Measurements from ENCODE around the gene TSHZ1.

Gene TSHZ1

GRCh38 chr18:75208836-75209128, 1.8 kb upstream of the TSHZ1 start:
- no peak for DNase-seq

DNA sequence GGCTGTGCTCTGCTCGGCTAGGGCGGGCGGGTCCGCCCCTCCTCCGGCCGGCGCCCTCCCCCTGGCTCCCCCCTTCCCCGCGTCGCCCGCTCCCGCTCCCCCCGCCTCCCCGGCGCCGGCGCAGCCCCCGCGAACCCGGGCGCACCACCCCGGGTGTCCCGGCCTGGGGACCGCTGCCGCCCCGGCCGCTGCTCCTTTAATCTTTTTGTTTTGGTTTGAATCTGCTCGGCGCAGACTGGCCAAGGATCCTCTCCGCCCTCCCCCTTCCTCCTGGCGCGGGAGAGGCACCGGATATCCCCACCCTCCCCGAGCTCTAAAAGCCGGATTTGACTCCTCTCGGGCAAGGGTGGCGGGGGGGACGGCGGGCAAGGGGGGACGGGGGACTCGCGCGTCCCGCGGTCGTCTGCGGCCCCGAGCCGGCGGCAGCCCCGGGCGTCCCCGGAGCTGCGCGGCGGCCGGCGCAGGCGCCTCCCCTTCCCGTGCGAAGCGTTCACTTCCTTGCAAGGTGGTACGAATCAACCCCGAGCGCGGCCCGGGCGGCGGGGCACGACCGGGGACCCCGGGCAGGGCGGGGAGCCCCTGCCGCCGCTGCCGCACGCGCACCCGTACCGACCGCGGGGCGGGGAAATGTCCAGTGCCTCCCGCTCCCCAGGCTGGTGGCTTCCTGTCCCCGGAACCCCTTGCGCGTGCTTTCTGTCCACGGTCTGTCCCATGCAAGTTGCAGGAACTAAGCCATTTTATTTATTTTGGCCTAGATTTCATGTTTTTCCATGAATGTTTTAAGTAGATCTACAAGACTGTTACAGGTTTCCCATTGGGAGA, 1.3 kb upstream of the TSHZ1 start, which contains the start of gene PTGR3:
TSS of gene PTGR3 (minus strand) at position 11 of the 822 bp plus-strand sequence. CDS start 81 bp downstream, outside the sequence.
- DNase-seq, result peak; percentile 92

DNA sequence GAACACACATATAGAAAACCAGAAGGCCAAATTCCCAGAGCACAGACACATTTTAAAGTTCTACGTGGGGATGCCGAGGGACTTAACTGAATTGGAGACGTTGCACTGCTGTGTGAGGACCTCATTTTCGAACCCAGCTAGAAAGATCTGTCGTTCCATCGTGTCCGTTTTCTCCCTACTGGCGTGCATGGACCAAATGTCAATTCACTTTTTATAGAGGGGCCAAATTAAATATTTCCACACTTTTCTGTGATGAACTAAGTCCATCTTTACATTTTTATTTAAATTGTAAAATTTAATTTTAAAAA, 692 bp upstream of the TSHZ1 start:
- no peak for DNase-seq

DNA sequence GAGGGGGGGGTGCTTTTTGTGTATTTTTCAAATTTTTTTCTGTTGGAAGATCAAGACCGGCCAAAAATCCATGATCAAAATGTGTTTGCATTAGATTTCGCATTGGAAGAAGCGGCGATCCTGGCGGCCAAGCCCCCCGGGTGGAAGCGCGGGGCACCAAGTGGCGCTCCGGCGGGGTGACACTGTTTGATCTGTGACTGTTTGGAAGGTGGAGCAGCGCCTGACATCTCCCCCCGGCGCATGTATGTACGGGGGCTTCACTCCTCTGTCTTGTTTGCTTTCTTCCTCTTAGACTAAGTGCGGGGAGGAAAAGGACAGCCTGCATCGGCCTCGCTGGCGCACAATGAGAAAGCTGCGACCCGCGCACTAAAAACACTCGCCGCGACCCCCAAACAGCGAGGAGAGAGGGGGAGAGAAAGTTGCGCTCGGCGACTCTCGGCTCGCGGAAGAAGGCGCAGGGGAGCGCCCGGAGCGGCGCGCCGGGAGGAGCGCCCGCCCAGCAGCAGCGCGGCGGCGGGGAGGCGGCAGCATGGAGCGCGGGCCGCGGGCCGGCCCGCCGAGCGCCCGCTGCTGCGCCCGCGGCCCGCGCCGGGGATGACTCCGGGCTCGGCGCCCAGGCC, 515 bp downstream of the TSHZ1 start:
- no peak for DNase-seq

- DNase-seq, result no peak
Measured at GRCh38 chr18:75211626-75211952, 992 bp downstream of the TSHZ1 start.

GRCh38 chr18:75211953-75212750, 1.6 kb downstream of the TSHZ1 start:
- DNase-seq, result peak; percentile 41

DNA sequence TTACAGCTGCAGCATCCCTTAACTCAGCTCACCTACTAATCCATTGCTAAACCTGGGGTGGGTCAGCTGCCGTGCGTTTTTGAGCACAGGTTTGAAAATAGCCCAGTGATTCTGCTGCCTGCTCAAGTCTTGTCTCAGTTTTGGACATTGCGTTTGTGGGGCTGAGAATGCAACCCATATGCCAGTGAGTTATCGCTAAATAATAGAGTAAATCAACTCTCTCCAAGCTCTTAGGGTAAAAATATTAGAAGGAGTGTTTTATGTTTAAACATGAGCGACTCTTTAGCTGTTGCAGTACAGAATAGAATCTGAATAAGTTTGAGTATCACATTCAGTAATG, 2.1 kb downstream of the TSHZ1 start:
- DNase-seq, result no peak

DNA sequence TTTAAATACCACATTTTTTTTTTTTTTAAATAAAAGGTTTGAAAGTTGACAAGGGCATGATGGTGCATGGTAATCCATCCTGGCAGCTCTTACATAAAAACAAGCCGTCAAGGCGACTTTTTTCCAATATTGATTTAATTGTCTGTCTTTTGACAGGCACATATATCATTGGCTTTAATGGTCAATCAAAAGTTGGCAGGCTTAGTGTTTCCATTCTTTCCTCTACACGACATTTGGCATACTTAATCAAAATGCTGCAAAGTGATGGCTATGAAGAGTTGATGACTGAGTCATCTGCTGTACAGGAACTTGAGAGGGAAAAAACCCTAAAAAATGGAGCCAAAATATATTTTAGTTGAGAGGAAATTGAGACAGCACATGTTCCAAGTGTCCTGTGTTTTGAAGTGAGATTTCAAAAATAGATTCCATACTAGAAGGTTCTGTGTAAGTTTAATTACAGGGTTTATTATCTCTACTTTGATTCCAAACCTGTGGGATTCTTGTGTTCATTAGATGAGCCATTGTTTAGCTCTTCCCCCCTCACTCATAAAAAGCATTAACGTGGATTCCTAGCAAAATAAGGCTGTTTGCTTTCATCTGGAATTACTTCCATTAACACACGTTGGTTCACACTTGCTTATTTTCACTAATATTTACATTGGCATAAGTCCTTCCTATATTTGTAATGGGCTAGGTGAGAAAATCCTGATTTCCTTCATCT, 3.2 kb downstream of the TSHZ1 start:
- peak; percentile 53 for DNase-seq

DNA sequence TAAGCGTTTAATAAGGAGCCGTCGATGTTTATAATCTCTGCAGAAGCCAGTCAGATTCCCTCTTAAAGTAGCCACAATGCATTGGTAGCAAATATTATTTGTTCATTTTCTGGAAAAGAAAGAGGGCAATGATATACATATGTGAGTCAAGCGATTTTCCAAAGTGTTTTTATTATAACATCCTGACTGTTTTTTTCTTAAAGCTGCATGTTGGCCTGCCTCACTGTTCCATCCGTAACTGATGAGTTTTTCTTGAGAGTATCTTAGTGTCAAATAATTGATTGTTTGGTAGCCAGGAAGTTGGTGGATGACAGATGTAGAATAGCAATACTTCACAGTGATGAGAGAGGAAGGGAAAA, 3.7 kb downstream of the TSHZ1 start:
- DNase-seq, result no peak

DNA sequence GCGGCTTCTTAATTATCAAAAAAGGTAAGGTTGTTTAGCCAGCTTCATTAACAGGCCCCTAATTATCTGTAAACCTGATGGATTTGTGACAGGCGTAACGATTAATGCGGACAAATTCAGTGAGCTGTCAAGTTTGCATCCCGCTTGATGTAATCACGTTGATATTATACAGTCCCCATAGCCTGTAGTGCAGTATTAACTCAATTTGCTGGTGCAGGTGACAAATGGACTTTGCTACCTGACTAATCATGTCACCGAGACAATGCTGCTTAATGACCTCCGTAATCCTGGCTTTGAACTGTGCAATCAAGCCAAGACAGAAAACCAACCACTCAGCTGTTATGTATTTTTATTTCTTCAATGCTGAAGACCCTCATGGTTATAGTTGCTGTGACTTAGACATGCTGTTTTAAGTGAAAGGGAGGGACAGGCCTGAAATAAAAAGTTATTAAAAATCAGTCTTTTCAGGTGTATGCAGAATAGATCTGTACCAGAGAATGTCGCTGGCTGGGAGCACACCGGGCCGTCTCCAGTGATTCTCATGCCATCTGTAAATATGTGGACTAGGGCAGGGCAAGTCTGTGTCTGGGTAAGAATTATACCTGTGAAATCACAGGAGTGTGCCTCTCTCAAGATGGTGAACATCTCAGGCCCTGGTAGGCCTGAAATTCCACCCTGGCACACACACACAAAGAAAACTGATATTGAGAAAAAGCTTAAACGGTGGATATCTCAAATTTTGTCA, 4.3 kb downstream of the TSHZ1 start:
- DNase-seq, result no peak

DNA sequence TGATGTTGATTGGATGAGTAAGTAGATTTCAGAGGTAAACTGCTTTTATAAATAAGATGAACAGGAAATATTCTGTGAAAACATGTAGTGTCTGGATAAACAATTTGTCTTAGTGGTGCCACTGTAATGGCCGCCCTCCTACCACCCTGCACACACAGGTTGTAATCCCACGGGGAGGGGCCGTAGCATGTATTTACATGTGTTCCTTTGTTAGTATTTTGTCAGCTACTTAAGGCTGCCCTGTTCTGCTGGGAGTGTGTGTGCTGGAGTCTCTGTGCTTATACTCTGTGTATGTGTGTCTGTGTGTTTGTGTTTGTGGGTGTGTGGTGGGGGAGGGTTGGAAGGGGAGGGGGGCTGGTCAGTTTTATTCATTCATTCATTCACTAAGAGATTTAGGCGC, 5.1 kb downstream of the TSHZ1 start:
- no peak for DNase-seq

- DNase-seq, result no peak
Measured at GRCh38 chr18:75216212-75216910, 5.8 kb downstream of the TSHZ1 start.

- no peak for DNase-seq
Measured at GRCh38 chr18:75216911-75217689, 6.5 kb downstream of the TSHZ1 start.

DNA sequence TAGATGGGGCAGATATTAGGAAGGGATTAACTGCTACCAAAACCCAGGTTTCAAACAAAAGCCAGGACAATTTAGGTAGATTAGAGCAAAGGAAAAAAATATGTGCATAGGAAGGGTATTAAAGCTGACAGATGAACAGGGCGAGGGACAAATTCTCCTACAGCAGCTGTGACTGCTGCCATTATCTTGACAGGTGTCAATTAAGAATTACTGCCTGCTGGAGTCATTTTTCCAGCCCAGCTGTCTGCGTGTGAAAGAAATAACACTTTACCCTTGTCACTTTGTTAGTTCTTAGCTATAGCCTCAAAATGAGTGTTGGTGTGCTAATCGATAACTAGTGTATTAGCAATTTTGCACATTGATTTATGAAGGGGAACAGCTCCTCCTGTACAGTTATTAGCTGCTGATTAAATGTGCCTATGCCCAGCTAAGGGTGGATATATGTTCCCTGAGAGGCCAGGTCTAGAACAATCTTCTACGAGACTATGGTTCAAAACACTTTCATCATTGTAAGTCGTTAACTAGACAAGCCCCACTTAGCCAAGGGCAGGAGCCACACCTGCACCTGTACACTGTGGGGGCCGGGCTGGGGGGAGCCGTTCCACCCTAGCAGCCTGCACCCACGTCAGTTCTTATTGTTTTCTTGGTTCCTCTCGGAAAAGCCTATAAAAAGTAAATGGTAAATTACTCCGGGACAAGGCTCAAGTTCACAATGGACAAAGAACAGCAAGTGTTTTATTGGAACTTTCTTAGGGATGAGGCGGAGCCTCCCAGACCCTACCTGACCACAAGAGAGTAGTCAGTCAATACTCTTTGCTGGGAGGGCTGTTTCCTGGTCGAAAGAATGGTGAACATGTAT, 7.7 kb downstream of the TSHZ1 start:
- no peak for DNase-seq

- no peak for DNase-seq
Measured at GRCh38 chr18:75219745-75220375, 9.3 kb downstream of the TSHZ1 start.

DNA sequence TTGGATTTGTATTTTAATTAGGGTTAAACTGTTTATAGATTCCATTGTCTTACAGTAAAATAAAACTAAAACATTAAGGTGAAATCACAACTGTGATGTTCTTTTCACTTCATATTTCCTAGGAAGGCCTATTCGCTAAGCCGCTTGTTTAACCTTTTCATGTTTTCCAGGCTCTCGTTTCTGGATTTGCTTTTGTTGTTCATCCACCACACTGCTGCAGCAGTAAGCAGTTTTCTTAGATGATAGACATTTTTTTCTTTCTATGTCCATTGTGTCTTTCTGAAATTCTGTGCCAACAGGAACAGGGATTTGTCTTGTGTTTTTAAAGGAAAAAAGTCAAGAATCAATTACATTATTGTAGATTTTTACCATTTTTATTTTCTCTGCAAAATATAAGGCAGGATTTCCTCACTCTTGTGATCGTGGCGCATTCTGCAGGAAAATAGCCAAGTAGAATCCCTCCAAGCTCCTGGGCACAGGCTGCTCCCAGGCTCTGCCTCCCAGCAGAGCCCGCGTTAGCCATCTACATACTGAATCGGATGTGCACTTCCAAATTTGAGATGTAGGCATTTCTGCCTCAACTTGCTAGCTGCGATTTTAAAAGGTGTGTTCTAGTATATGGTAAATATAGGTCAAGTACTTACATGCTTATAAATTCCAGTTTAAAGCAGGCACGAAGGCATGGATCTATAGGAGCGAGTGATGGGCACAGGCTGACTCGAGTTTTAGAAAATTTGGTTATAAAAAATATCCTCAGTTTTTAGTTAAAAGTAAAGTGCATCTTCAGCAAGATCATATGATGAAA, 10.2 kb downstream of the TSHZ1 start:
- no peak for DNase-seq

- DNase-seq, result no peak
Measured at GRCh38 chr18:75221397-75221796, 10.8 kb downstream of the TSHZ1 start.

DNA sequence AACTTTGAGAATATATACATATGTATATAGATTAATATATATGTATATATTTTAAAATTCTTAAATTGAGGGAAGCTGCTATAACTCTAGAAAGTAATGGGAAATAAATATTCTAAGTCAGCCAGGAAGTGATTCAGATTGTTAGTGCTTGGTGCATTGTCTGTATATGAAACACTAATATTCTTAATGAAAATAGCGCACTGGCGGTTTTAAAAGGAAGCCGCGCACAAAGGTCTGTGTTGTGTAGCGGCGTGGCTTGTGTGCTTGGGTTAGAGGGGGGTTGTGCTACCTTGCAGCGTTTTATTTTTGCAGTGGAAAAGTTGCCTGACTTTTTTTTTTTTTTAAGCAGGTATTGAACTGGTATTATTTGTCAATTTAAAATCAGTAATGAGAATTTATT, 11.3 kb downstream of the TSHZ1 start:
- DNase-seq, result no peak

- no peak for DNase-seq
Measured at GRCh38 chr18:75222407-75222806, 11.8 kb downstream of the TSHZ1 start.

Data from fibroblast of skin of back (primary cell).